GM18499 (cell line): ENCODE results near the gene INCA1.

Experiments used
- ATAC-seq: cut with Tn5 transposase; IDR thresholded peaks from one replicate; pipeline ENCODE4 v1.9.1; 2021; ENCODE audit warnings: moderate number of reproducible peaks; ENCODE audit not compliant: insufficient read depth, unreplicated experiment

Gene INCA1

DNA sequence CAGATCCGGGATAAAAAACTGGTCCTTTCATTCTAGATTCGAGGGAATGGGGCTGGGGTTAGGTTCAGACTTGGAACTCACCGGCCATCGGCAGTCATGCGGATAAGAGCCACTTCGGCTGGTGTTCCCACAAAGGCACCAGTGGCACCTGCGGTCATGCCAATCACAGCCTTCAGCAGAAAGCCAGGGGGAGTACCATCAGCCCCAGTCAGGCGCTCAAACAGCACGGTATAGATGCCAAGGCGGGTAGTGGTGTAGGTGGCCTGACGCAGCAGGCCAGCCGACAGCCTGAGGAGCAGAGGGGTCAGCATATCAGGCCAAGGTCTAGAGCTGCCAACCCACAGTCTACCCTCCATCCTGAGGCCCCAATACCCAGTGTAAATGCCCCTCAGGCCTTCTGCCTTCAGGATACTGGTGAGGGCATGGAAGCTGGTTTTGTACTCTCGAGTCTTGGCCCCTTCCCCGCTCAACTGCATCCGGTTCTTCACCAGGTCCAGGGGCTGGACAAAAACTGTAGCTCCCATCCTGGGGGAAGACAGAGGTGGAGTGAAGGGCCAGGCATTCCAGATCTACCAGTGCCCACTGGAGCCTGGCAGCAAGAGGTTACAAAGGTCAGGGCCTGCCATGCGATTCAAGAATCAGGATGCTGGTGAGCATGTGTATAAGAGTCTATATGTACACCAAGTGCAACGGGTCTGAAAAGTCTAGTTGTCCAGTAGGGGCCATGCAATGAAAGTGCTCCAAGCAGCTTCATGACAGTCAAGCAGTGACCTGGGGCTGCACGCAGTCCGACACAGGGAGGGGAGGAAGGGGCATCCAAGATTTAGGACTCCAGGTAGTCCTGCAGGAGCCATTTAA lies 58.4 kb downstream of the INCA1 start:
- ATAC-seq: no peak
